ENCODE measurements around the gene HES2.
A peak's percentile ranks its signal among the peaks of the same experiment; 100 is the strongest.
"Not testable (repeated sequence)": the region's sequence is repeated elsewhere in the genome, so short reads cannot be mapped to it uniquely, and the experiment has no call there.

Gene HES2

GRCh38 chr1:6416295-6416656, 3.4 kb downstream of the HES2 start:
- DNase-seq, result no peak

- no peak for DNase-seq
Measured at GRCh38 chr1:6414881-6415626, 4.7 kb downstream of the HES2 start.

- peak; percentile 26 for DNase-seq
Measured at GRCh38 chr1:6414443-6414844, 5.3 kb downstream of the HES2 start.

- DNase-seq, result no peak
Measured at GRCh38 chr1:6412896-6413295, 6.8 kb downstream of the HES2 start.

GRCh38 chr1:6410248-6410893, 9.3 kb downstream of the HES2 start:
- DNase-seq, result no peak

DNA sequence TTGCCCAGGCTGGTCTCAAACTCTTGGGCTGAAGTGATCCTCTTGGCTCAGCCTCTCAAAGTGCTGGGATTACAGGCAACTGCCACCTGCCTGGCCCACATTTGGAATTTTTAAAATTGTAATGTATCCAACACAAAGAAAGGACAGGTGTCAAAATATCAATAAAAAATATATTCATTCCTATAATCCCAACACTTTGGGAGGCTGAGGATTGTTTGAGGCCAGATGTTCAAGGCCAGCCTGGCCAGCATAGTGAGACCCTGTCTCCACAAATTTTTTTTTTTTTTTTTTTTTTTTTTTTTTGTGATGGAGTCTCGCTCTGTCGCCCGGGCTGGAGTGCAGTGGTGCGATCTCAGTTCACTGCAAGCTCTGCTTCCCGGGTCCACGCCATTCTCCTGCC, 10.0 kb downstream of the HES2 start:
- no peak for DNase-seq

GRCh38 chr1:6409053-6409452, 10.7 kb downstream of the HES2 start:
- DNase-seq, result no peak

DNA sequence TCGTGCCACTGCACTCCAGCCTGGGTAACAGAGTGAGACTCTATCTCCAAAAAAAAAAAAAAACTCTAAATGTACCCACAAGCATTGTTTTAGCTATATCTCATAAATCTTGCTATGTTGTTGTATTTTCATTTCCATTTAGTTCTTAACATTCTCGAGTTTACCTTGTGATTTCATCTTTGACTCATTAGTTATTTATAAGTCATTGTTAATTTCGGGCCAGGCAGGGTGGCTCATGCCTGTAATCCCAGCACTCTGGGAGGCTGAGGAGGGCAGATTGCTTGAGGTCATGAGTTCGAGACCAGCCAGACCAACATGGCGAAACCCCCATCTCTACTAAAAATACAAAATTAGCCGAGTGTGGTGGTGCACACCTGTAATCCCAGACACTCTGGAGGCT, 11.7 kb downstream of the HES2 start:
- no peak for DNase-seq

DNA sequence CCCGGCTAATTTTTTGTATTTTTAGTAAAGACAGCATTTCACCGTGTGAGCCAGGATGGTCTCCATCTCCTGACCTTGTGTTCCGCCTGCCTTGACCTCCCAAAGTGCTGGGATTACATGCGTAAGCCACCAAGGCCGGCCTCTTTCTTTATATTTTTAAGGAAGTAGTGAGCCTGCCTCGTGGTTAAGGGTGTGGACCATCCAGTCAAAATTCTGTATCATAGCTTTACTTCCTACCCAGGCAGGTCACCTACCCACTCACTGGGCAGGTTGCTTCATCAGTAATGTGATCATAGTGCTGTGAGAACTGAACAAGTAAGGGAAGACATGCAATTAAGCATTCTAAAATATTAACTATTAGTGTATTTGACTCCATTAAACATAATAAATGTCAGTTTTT, 18.0 kb downstream of the HES2 start:
- DNase-seq, result no peak

DNA sequence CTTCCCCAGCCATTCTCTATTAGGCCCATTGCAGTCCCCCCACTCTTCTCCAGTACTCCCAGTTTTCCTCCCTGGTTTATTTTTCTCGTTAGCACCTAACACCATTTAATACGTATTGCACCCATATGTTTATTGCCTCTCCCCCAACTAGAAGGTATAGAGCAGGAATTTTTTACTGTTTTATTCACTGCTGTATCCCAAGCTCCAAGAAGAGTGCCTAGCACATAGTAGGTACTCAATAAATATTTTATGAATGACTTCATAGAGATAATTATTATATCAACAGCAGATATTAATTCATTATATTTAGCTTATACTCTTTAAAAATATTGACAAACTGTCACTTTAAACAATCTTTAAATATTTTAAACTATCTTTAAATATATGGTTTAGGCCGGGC, 20.4 kb downstream of the HES2 start:
- no peak for DNase-seq

DNA sequence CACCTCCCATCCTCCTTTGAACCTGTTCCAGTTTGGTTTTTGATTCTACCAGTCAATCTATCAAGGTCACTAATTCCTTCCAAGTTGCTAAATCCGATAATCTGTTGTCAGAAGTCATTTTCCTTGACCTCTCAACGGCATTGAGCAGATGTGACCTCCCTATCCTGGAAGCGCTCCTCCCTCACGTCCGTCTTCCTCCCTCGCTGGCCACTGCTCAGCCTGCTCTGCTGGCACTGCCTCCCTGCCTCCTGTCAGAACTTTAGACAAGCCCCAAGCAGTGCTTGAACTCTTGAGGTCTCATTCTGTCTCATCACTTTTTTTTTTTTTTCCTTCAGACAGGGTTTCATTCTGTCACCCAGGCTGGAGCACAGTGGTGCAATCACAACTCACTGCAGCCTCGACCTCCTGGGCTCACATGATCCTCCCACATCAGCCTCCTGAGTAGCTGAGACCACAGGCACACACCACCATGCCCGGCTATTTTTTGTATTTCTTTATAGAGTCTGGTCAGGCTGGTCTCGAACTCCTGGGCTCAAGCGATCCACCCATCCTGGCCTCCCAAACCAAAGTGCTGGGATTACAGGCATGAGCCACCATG, 21.8 kb downstream of the HES2 start:
- DNase-seq, result no peak

DNA sequence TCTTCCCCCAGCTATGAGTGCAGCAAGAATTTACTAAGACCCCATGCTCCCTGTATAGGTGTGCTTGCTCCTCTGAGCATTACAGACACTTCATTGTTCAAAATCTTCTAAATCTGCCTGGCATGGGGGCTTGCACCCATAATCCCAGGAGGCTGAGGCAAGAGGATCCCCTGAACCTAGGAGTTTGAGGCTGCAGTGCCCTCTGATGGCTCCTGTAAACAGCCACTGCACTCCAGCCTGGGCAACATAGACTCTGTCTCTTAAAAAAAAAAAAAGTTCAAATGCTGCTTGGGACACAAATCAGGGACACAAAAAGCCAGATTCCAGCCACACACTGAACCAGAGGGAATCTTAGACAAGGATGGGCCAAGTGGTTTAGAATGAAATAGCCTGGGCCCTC, 22.7 kb downstream of the HES2 start:
- DNase-seq, result no peak

- not testable (repeated sequence) for DNase-seq
Measured at GRCh38 chr1:6395781-6396244, 23.9 kb downstream of the HES2 start.

DNA sequence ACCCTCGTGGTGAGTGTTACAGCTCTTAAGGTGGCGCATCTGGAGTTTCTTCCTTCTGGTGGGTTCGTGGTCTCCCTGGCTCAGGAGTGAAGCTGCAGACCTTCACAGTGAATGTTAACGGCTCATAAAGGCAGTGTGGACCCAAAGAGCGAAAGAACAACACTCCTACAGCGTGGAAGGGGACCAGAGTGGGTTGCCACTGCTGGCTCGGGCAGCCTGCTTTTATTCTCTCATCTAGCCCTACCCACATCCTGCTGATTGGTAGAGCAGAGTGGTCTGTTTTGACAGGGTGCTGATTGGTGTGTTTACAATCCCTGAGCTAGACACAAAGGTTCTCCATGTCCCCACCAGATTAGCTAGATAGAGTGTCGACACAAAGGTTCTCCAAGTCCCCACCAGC, 24.6 kb downstream of the HES2 start:
- DNase-seq, result not testable (repeated sequence)

- DNase-seq, result peak; percentile 88
Measured at GRCh38 chr1:6393400-6394187, 26.1 kb downstream of the HES2 start, which contains the start of gene ACOT7. Gene ACOT7, minus strand, starts transcription at chr1:6393767. Its CDS starts 368 bp downstream, at chr1:6393399.

DNA sequence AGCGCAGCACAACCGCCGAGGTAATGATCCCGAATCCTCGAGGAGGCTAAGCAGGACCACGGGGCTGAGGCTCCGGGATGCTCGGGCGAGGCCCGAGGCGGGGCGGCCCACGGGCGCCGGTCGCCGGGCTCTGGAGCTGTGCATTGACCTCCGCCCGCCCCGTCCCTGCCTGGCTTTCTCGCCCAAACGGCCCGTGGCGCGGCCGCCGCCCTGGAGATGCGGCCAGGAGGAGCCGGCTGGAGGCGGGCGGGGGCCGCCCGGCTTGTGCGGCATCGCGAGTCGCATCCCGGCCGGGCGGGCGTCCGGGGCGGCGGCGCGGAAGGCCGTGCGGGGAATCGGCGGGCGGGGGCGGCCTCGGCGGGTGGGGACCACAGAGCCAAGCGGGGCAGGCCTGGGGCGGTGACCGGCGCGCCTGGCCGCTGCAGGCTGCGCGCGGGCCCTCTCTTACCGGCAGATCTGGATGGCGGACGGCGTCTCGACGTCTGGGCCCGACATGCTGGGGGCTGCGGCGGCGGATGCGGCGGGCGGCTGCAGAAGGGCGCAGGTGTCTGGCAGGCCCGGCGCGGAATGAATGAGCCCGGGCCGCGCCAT, 26.8 kb downstream of the HES2 start:
- no peak for DNase-seq

GRCh38 chr1:6391951-6392808, 27.5 kb downstream of the HES2 start:
- no peak for DNase-seq

DNA sequence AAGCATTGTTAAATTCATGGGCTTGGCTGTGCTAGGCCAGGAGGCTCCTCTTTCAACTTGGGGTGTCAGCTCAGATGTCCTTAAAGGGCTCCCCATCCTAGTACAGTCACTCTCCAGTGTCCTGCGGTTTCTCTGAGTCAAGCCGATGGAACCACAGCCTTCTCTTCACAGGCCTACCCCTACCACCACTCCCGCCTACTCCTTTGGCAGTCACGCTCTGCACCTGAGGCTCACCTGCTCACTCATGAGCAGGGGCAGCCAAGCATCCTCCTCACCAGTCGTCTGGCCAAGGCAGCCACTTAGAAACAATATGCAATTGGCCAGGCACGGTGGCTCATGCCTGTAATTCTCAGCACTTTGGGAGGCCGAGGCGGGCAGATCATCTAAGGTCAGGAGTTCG, 29.7 kb downstream of the HES2 start:
- no peak for DNase-seq

DNA sequence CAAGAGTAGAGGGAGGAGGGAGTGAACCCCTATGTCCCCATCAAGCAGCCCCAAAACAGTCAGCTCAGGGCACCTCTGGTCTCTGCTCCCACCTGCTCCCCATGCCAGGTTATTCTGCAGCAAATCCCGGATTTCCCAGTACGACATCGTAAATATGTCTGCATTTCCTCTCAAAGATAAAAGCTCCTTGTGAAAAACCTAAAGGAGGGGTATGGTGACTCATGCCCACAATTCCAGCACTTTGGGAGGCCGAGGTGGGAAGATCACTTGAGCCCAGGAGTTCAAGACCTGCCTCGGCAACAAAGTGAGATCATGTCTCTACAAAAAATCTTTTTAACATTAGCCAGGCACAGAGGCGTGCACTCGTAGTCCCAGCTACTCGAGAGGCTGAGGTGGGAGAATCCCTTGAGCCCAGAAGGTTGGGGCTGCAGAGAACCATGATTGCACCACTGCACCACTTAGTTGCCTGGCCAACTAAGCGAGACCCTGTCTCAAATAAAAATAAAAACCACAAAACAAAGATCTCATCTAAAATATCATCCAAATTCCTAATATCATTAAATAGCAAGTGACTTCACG, 33.3 kb downstream of the HES2 start:
- no peak for DNase-seq

DNA sequence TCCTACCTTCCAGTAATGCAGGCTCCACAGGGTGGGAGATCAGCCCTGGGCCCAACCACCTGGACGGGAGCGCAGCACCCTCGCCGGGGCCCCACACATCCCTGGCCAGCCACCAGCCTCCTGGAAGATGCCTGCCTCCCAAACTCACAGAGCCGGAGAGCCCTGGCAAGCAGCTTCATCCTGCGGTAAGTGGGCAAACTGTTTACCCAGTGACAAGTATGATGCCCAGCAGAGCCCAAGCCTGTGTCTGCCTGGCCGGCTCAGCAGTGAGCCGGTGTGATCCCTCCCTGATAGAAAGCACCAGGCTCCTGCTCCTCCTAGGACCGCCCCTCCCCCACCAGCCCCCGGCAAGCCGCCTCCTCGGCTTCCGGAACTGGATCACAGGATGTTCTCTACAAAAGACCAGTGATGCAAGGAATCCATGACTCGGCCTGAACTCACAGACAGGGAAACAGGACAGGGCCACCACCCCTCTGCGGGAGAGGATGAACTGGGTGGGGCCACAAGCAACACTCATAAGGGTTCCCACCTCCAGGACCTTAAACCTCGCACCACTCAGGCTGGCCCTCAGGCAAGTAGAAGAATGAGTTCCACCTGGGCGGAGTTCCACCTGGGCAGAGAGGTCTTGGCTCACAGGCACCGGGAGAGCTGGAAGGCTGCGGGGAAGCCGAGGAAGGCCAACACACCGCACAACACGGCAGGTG, 34.1 kb downstream of the HES2 start:
- DNase-seq, result no peak

GRCh38 chr1:6384962-6385361, 34.8 kb downstream of the HES2 start:
- DNase-seq, result peak; percentile 28
